K562 (cell line): ENCODE results near the gene GCNA. TPM values are rescaled to one million over a fixed set of nuclear protein-coding genes. Genes with fewer than 3 reads are reported as not detected.

Experiments used
- C11orf30 ChIP-seq: fragments of 450-650 bp; IDR thresholded peaks from 2 replicates; pipeline ENCODE4 v1.6.1; 2016; ENCODE audit warnings: low read depth, mild to moderate bottlenecking
- DDX20 ChIP-seq: fragments of 450-650 bp; IDR thresholded peaks from 2 replicates; pipeline ENCODE4 v1.6.1; 2016; ENCODE audit warnings: missing genetic modification characterization, low read depth, mild to moderate bottlenecking, missing compliant biosample characterization, moderate library complexity
- FOXK1 ChIP-seq: sonication (generic); formaldehyde crosslinking; IDR thresholded peaks from 2 replicates; pipeline ENCODE4 v1.8.0; 2022; ENCODE audit warnings: missing genetic modification reagents, mild to moderate bottlenecking, borderline replicate concordance
- HLTF ChIP-seq: fragments of 450-650 bp; IDR thresholded peaks from 2 replicates; pipeline ENCODE4 v1.6.1; 2016
- HNRNPL ChIP-seq: fragments of 200-400 bp; formaldehyde crosslinking; IDR thresholded peaks from 2 replicates; pipeline ENCODE4 v1.6.1; 2017; ENCODE audit warnings: low read depth, mild to moderate bottlenecking, low read length
- LARP7 ChIP-seq: fragments of 450-650 bp; IDR thresholded peaks from 2 replicates; pipeline ENCODE4 v1.6.1; 2016
- POU5F1 ChIP-seq: fragments of 150-350 bp; IDR thresholded peaks from 2 replicates; pipeline ENCODE4 v1.6.1; 2014; ENCODE audit warnings: borderline replicate concordance, low read length, low read depth, mild to moderate bottlenecking; ENCODE audit not compliant: partially characterized antibody
- RFX7 ChIP-seq: fragments of 250-450 bp; sonication (Bioruptor Pico); IDR thresholded peaks from 2 replicates; pipeline ENCODE4 v1.5.1; 2021; ENCODE audit warnings: mild to moderate bottlenecking
- TAF7 ChIP-seq: fragments of 450-650 bp; IDR thresholded peaks from 2 replicates; pipeline ENCODE4 v1.6.1; 2016; ENCODE audit warnings: missing genetic modification characterization, missing compliant biosample characterization
- ZKSCAN1 ChIP-seq: fragments of 150-350 bp; IDR thresholded peaks from 2 replicates; pipeline ENCODE4 v1.6.1; 2016; ENCODE audit warnings: low read depth, low read length
- ZNF384 ChIP-seq: IDR thresholded peaks from 2 replicates; pipeline ENCODE4 v1.6.1; 2012; ENCODE audit warnings: low read depth, low read length, improper control_type of control experiment
- ZNF75A ChIP-seq: fragments of 450-650 bp; formaldehyde crosslinking; IDR thresholded peaks from 2 replicates; pipeline ENCODE4 v1.4.0; 2020; ENCODE audit warnings: mild to moderate bottlenecking
- polyA plus RNA-seq, 8 experiments: library from polyadenylated mRNA; depleted of rRNA in 4 of 8; stranded (reverse) in 5 of 8; unstranded in 3 of 8; fragments of >200 nt; fragmentation: Nextera tagmentation in 2 of 8; fragmentation: Illumina TruSeq in 1 of 8; extraction: Ambion mirVana in 2 of 8; extraction: Trizol in 1 of 8; gene quantifications; 2 replicates each; pipeline versions ENCODE4 v1.2.1 to v1.2.3, GENCODE V29; 2011 to 2014; ENCODE audit warnings: inconsistent platforms in 1 of 8, missing spikeins in 1 of 8
- total RNA-seq, 7 experiments: library from RNA; depleted of rRNA in 6 of 7; stranded (reverse); fragments of >200 nt in 6 of 7; fragmentation: Illumina TruSeq in 2 of 7; extraction: Trizol in 2 of 7; gene quantifications; 2 replicates each; pipeline versions ENCODE4 v1.2.1 to v1.2.3, GENCODE V29; 2011 to 2021; ENCODE audit warnings: low replicate concordance in 1 of 7
- TF ChIP-seq, protein P1 (sequence below): fragments of 450-650 bp; formaldehyde crosslinking; IDR thresholded peaks from 2 replicates; pipeline ENCODE4 v1.4.0; 2022; ENCODE audit warnings: missing genetic modification characterization
- TF ChIP-seq, protein P2 (sequence below), 3 experiments: IDR thresholded peaks in 2 of 3; conservative IDR thresholded peaks in 1 of 3; 2 replicates each; pipeline ENCODE4 v1.5.1; 2011 to 2012; ENCODE audit warnings: low read length in 3 of 3, mild to moderate bottlenecking in 3 of 3, control low read depth in 2 of 3, improper control_type of control experiment in 1 of 3, inconsistent platforms in 1 of 3, low read depth in 1 of 3, mixed read lengths in 1 of 3, moderate library complexity in 1 of 3; ENCODE audit not compliant: insufficient read depth in 2 of 3
- TF ChIP-seq, protein P3 (sequence below), 2 experiments: fragments of 450-650 bp in 1 of 2; sonication (generic) in 1 of 2; formaldehyde crosslinking in 1 of 2; IDR thresholded peaks; 2 replicates each; pipeline versions ENCODE4 v1.7.1 to v1.9.0; 2016 to 2022; ENCODE audit warnings: inconsistent platforms in 1 of 2, mild to moderate bottlenecking in 1 of 2, missing genetic modification reagents in 1 of 2
- TF ChIP-seq, protein P4 (sequence below): sonication (generic); formaldehyde crosslinking; IDR thresholded peaks from 2 replicates; pipeline ENCODE4 v1.8.1; 2023; ENCODE audit warnings: mild to moderate bottlenecking, missing genetic modification reagents

Gene GCNA
- total and polyA plus RNA-seq, 9 of the 15 experiments (the other 6 are each of a cell fraction or from before 2014, with no cell fraction given), result 0.27 to 1.5 (median 0.86) TPM

DNA sequence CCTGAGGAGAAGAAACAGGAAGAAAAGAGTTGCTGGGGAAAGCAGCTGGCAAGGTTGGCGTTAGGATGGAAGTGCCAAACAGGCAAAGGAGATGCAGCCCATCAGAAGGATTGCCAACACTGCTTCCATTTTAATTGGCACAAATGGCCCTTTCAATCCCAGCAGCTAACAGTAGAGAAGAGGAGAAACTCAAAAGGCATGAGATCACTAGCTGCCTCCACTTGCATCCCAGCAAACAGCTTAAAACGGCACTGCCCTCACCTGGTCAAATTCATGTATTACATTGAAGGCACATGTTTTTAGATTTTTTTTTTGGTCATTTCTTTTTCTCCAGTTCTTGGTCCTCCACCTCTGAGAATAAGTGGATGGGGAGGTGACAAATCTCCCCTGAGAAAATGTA, 74.2 kb downstream of the GCNA start (continued):
- TF ChIP-seq ZKSCAN1, result no peak
- no peak for TF ChIP-seq HLTF
- TF ChIP-seq HNRNPL, result no peak
- TF ChIP-seq POU5F1, result no peak
- TF ChIP-seq, protein P1, sequence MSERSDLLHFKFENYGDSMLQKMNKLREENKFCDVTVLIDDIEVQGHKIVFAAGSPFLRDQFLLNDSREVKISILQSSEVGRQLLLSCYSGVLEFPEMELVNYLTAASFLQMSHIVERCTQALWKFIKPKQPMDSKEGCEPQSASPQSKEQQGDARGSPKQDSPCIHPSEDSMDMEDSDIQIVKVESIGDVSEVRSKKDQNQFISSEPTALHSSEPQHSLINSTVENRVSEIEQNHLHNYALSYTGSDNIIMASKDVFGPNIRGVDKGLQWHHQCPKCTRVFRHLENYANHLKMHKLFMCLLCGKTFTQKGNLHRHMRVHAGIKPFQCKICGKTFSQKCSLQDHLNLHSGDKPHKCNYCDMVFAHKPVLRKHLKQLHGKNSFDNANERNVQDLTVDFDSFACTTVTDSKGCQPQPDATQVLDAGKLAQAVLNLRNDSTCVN (CRISPR knock-in tag), result no peak
- no peak for TF ChIP-seq C11orf30
- TF ChIP-seq, protein P2, sequence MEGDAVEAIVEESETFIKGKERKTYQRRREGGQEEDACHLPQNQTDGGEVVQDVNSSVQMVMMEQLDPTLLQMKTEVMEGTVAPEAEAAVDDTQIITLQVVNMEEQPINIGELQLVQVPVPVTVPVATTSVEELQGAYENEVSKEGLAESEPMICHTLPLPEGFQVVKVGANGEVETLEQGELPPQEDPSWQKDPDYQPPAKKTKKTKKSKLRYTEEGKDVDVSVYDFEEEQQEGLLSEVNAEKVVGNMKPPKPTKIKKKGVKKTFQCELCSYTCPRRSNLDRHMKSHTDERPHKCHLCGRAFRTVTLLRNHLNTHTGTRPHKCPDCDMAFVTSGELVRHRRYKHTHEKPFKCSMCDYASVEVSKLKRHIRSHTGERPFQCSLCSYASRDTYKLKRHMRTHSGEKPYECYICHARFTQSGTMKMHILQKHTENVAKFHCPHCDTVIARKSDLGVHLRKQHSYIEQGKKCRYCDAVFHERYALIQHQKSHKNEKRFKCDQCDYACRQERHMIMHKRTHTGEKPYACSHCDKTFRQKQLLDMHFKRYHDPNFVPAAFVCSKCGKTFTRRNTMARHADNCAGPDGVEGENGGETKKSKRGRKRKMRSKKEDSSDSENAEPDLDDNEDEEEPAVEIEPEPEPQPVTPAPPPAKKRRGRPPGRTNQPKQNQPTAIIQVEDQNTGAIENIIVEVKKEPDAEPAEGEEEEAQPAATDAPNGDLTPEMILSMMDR (IDR thresholded peaks at IDR 0.05 in 2 of 3, conservative IDR thresholded peaks at IDR 0.05 in 1 of 3; ENCODE audit: insufficient read depth in 2 of 3, low read depth in 1 of 3, low read length in 3 of 3), result peak; percentile 53 to 72 (median 60)
- TF ChIP-seq LARP7, result no peak
- TF ChIP-seq ZNF75A (CRISPR knock-in tag), result no peak
- TF ChIP-seq ZNF384, result peak; percentile 36; the same call in 1 of the 2 replicates
- TF ChIP-seq TAF7, result no peak
- TF ChIP-seq, protein P3, sequence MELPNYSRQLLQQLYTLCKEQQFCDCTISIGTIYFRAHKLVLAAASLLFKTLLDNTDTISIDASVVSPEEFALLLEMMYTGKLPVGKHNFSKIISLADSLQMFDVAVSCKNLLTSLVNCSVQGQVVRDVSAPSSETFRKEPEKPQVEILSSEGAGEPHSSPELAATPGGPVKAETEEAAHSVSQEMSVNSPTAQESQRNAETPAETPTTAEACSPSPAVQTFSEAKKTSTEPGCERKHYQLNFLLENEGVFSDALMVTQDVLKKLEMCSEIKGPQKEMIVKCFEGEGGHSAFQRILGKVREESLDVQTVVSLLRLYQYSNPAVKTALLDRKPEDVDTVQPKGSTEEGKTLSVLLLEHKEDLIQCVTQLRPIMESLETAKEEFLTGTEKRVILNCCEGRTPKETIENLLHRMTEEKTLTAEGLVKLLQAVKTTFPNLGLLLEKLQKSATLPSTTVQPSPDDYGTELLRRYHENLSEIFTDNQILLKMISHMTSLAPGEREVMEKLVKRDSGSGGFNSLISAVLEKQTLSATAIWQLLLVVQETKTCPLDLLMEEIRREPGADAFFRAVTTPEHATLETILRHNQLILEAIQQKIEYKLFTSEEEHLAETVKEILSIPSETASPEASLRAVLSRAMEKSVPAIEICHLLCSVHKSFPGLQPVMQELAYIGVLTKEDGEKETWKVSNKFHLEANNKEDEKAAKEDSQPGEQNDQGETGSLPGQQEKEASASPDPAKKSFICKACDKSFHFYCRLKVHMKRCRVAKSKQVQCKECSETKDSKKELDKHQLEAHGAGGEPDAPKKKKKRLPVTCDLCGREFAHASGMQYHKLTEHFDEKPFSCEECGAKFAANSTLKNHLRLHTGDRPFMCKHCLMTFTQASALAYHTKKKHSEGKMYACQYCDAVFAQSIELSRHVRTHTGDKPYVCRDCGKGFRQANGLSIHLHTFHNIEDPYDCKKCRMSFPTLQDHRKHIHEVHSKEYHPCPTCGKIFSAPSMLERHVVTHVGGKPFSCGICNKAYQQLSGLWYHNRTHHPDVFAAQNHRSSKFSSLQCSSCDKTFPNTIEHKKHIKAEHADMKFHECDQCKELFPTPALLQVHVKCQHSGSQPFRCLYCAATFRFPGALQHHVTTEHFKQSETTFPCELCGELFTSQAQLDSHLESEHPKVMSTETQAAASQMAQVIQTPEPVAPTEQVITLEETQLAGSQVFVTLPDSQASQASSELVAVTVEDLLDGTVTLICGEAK (IDR thresholded peaks at IDR 0.05), result no peak
- TF ChIP-seq, protein P3 (CRISPR knock-in tag; IDR thresholded peaks at IDR 0.05), result no peak
- no peak for TF ChIP-seq FOXK1 (CRISPR knock-in tag)
- TF ChIP-seq RFX7, result no peak
- no peak for TF ChIP-seq DDX20 (tag)
- TF ChIP-seq, protein P4, sequence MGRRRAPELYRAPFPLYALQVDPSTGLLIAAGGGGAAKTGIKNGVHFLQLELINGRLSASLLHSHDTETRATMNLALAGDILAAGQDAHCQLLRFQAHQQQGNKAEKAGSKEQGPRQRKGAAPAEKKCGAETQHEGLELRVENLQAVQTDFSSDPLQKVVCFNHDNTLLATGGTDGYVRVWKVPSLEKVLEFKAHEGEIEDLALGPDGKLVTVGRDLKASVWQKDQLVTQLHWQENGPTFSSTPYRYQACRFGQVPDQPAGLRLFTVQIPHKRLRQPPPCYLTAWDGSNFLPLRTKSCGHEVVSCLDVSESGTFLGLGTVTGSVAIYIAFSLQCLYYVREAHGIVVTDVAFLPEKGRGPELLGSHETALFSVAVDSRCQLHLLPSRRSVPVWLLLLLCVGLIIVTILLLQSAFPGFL (CRISPR knock-in tag), result no peak
